K562 (cell line): ENCODE results near the gene MCHR2. TPM values are rescaled to one million over a fixed set of nuclear protein-coding genes. Genes with fewer than 3 reads are reported as not detected.

Source experiments
- ATAC-seq: fragments of 200-7000 bp; cut with Tn5 transposase; 3 replicates; pipeline ENCODE4 v1.9.1; 2020; ENCODE audit warnings: moderate library complexity
- BruUV-seq: library from RNA; stranded (reverse); fragments of 400-500 nt; replicated peaks from 2 replicates; lab custom pipeline; 2021; lab: Mats Ljungman, UMichigan
- CTCF ChIA-PET: fragments of 300-600 bp; formaldehyde crosslinking; extraction: SDS; loops from one replicate; lab custom pipeline; 2021; ENCODE audit warnings: low intra/inter-chr PET ratio; lab: Yijun Ruan, JAX
- POLR2A ChIA-PET: fragments of 300-600, 350-650 bp; sonication (Branson Sonifier 250); formaldehyde crosslinking; extraction: SDS; loops from one replicate; lab custom pipeline; 2021; ENCODE audit warnings: antibody characterized with exemption, inconsistent platforms; lab: Yijun Ruan, JAX
- DNase-seq, 4 experiments: peaks; one replicate each; pipeline versions ENCODE4 v3.0.0 to v3.0.0-alpha.2; 2011 to 2018; ENCODE audit warnings: low spot score in 3 of 4, mixed read lengths in 3 of 4; ENCODE audit errors: extremely low read depth in 1 of 4
- FAIRE-seq: peaks from 2 replicates; lab custom pipeline; 2011; peaks lifted over from hg19 to GRCh38; lab: Jason Lieb, UNC
- H2AFZ ChIP-seq: 2 replicates; pipeline ENCODE4 v1.6.0; 2011; ENCODE audit warnings: low read depth, low read length, control low read depth, inconsistent platforms
- H3K27ac ChIP-seq: fragments of 200-600 bp; 3 replicates; pipeline ENCODE4 v1.8.0; 2011; ENCODE audit warnings: low read depth, mild to moderate bottlenecking, control low read depth, inconsistent platforms, low read length, moderate library complexity, mixed read lengths; ENCODE audit errors: extremely low read depth
- H3K27me3 ChIP-seq, 2 experiments: fragments of 300-600 bp in 1 of 2; 2 replicates in 1 of 2; 3 replicates in 1 of 2; pipeline versions ENCODE4 v1.6.0 to v1.8.0; 2011; ENCODE audit warnings: inconsistent platforms in 2 of 2, low read length in 2 of 2, mild to moderate bottlenecking in 1 of 2, mixed read lengths in 1 of 2, moderate library complexity in 1 of 2; ENCODE audit not compliant: control insufficient read depth in 2 of 2, insufficient read depth in 2 of 2
- H3K36me3 ChIP-seq: fragments of 300-600 bp; 3 replicates; pipeline ENCODE4 v1.8.0; 2011; ENCODE audit warnings: mild to moderate bottlenecking, low read length, inconsistent platforms; ENCODE audit not compliant: control insufficient read depth, insufficient read depth
- H3K4me1 ChIP-seq, 2 experiments: fragments of 200-600 bp in 1 of 2; replicated peaks in 1 of 2; 2 replicates in 1 of 2; 3 replicates in 1 of 2; pipeline versions ENCODE4 v1.5.1 to v1.8.0; 2011; ENCODE audit warnings: inconsistent platforms in 2 of 2, low read length in 2 of 2, mild to moderate bottlenecking in 1 of 2, mixed read lengths in 1 of 2, moderate library complexity in 1 of 2; ENCODE audit not compliant: control insufficient read depth in 2 of 2, insufficient read depth in 2 of 2
- H3K4me2 ChIP-seq: 2 replicates; pipeline ENCODE4 v1.6.1; 2011; ENCODE audit warnings: low read length, control low read depth, inconsistent platforms, mixed read lengths; ENCODE audit not compliant: insufficient read depth
- H3K4me3 ChIP-seq: fragments of 200-600 bp; sonication (generic), shearing (Covaris generic); 2 replicates; pipeline ENCODE4 v1.5.1; 2016; ENCODE audit warnings: control low read depth, inconsistent platforms
- H3K79me2 ChIP-seq: fragments of 200-600 bp; 3 replicates; pipeline ENCODE4 v1.8.0; 2011; ENCODE audit warnings: low read length, inconsistent platforms; ENCODE audit not compliant: control insufficient read depth, insufficient read depth
- H3K9ac ChIP-seq, 2 experiments: 2 replicates each; pipeline versions ENCODE4 v1.6.0 to v1.6.1; 2011; ENCODE audit warnings: low read depth in 2 of 2, low read length in 2 of 2, control low read depth in 1 of 2, inconsistent platforms in 1 of 2, mild to moderate bottlenecking in 1 of 2, mixed read lengths in 1 of 2; ENCODE audit not compliant: insufficient read depth in 1 of 2
- H3K9me1 ChIP-seq: one replicate; pipeline ENCODE4 v1.6.0; 2011; ENCODE audit warnings: inconsistent platforms, mild to moderate bottlenecking, low read length, moderate library complexity; ENCODE audit not compliant: control insufficient read depth, insufficient read depth
- H3K9me3 ChIP-seq: replicated peaks from 2 replicates; pipeline ENCODE4 v1.5.1; 2011; ENCODE audit warnings: low read depth, low read length, inconsistent platforms; ENCODE audit not compliant: control insufficient read depth, insufficient read depth
- H4K20me1 ChIP-seq: replicated peaks from 2 replicates; pipeline ENCODE4 v1.6.1; 2011; ENCODE audit warnings: low read length, inconsistent platforms, mixed read lengths; ENCODE audit not compliant: control insufficient read depth, insufficient read depth
- CBFB ChIP-seq: sonication (generic); formaldehyde crosslinking; IDR thresholded peaks from 2 replicates; pipeline ENCODE4 v1.4.0; 2020; ENCODE audit warnings: mild to moderate bottlenecking, missing genetic modification reagents
- ELF2 ChIP-seq: fragments of 250-450 bp; sonication (Bioruptor Pico); IDR thresholded peaks from 2 replicates; pipeline ENCODE4 v1.5.0; 2021; ENCODE audit warnings: mild to moderate bottlenecking
- KAT2B ChIP-seq: IDR thresholded peaks from one replicate; pipeline ENCODE4 v1.6.1; 2012; ENCODE audit warnings: low read depth, mild to moderate bottlenecking, control low read depth, inconsistent platforms, low read length, moderate library complexity
- PHB ChIP-seq: fragments of 250-450 bp; sonication (Bioruptor Pico); IDR thresholded peaks from 2 replicates; pipeline ENCODE4 v1.5.0; 2021
- SAP30 ChIP-seq: fragments of 200-600 bp; sonication (generic); IDR thresholded peaks from 2 replicates; pipeline ENCODE4 v1.6.1; 2012; ENCODE audit warnings: borderline replicate concordance, low read depth, mild to moderate bottlenecking, moderate library complexity, low read length, control low read depth, inconsistent platforms; ENCODE audit not compliant: insufficient read depth, poor library complexity, severe bottlenecking
- SRF ChIP-seq, 2 experiments: fragments of 250-450, 450-650 bp in 1 of 2; sonication (Bioruptor Pico) in 1 of 2; sonication (generic) in 1 of 2; formaldehyde crosslinking; IDR thresholded peaks; 2 replicates each; pipeline versions ENCODE4 v1.5.0 to v1.5.1; 2020 to 2022; ENCODE audit warnings: mild to moderate bottlenecking in 1 of 2, missing genetic modification reagents in 1 of 2
- VEZF1 ChIP-seq: fragments of 200-800 bp; sonication (Bioruptor generic); IDR thresholded peaks from 2 replicates; pipeline ENCODE4 v1.6.1; 2017; ENCODE audit warnings: missing genetic modification characterization, missing compliant biosample characterization
- ZBTB12 ChIP-seq: fragments of 250-450 bp; sonication (Bioruptor Pico); IDR thresholded peaks from 2 replicates; pipeline ENCODE4 v1.4.0; 2020
- in situ Hi-C: fragments of 300-500 bp; cut with MboI; formaldehyde crosslinking; loops from 4 replicates; pipeline ENCODE4 v1.15.0; 2018; ENCODE audit warnings: inconsistent platforms, mixed read lengths
- intact Hi-C: fragments of 100-400 bp; cut with micrococcal nuclease; formaldehyde crosslinking; loops from 2 replicates; pipeline ENCODE4 v1.14.2; 2022
- polyA plus RNA-seq, 8 experiments: library from polyadenylated mRNA; depleted of rRNA in 4 of 8; stranded (reverse) in 5 of 8; unstranded in 3 of 8; fragments of >200 nt; fragmentation: Nextera tagmentation in 2 of 8; fragmentation: Illumina TruSeq in 1 of 8; extraction: Ambion mirVana in 2 of 8; extraction: Trizol in 1 of 8; gene quantifications; 2 replicates each; pipeline versions ENCODE4 v1.2.1 to v1.2.3, GENCODE V29; 2011 to 2014; ENCODE audit warnings: inconsistent platforms in 1 of 8, missing spikeins in 1 of 8
- total RNA-seq, 7 experiments: library from RNA; depleted of rRNA in 6 of 7; stranded (reverse); fragments of >200 nt in 6 of 7; fragmentation: Illumina TruSeq in 2 of 7; extraction: Trizol in 2 of 7; gene quantifications; 2 replicates each; pipeline versions ENCODE4 v1.2.1 to v1.2.3, GENCODE V29; 2011 to 2021; ENCODE audit warnings: low replicate concordance in 1 of 7

Gene MCHR2
- total and polyA plus RNA-seq, 9 of the 15 experiments (the other 6 are each of a cell fraction or from before 2014, with no cell fraction given) = not detected

- intact Hi-C loops = no loop called here
- no peaks in the 10 kb centered on the region for H3K27me3 ChIP-seq
Observed at GRCh38 chr6:99980741-99981140, 13.3 kb downstream of the MCHR2 start.

More at GRCh38 chr6:99980741-99981140, 13.3 kb downstream of the MCHR2 start:
- no peak overlapping the region for H3K4me2 ChIP-seq
- no peak overlapping the region for H3K9ac ChIP-seq
- no peak overlapping the region for H2AFZ ChIP-seq
- H3K36me3 ChIP-seq = no peaks in the 10 kb centered on the region
- no peaks in the 10 kb centered on the region for H3K9me1 ChIP-seq
- H3K9me3 ChIP-seq = no peaks in the 10 kb centered on the region
- H4K20me1 ChIP-seq = no peaks in the 10 kb centered on the region
- no peak for ATAC-seq
- no peak overlapping the region for H3K4me3 ChIP-seq
- no peaks in the 10 kb centered on the region for H3K79me2 ChIP-seq
- no peak for FAIRE-seq
- H3K27ac ChIP-seq = no peak overlapping the region
- TF ChIP-seq SRF (CRISPR knock-in tag; IDR thresholded peaks at IDR 0.05) = no peak
- no peak for TF ChIP-seq KAT2B
- no peak for TF ChIP-seq ZBTB12
- no peak for TF ChIP-seq SAP30
- TF ChIP-seq ELF2 (CRISPR knock-in tag) = no peak
- TF ChIP-seq CBFB (CRISPR knock-in tag) = no peak
- TF ChIP-seq PHB (CRISPR knock-in tag) = no peak
- no peak for TF ChIP-seq VEZF1 (CRISPR knock-in tag)
- CTCF ChIA-PET = no interaction called here
- POLR2A ChIA-PET = interaction anchor here (0.6 kb wide), 1 partner anchor 835 kb away, joined by 3 read pairs; no protein-coding TSS in a partner anchor
- H3K4me1 ChIP-seq = no peaks in the 10 kb centered on the region
- no TSS peak for BruUV-seq
- in situ Hi-C loops = no loop called here
- no peak for DNase-seq
